Epithelial cell of esophagus (primary cell): ENCODE measurements around the gene MYO5B.
"Not testable (repeated sequence)": the region's sequence is repeated elsewhere in the genome, so short reads cannot be mapped to it uniquely, and the experiment has no call there.

Experiments used
- DNase-seq: peaks from one replicate; pipeline ENCODE4 v3.0.0; 2010; ENCODE audit warnings: low read depth
- H3K4me3 ChIP-seq: 2 replicates; pipeline ENCODE4 v1.5.1; 2011; ENCODE audit warnings: mild to moderate bottlenecking, low read length, control low read depth
- CTCF ChIP-seq: IDR thresholded peaks from 2 replicates; pipeline ENCODE4 v1.5.1; 2011; ENCODE audit warnings: low read depth, mild to moderate bottlenecking, low read length, control low read depth, inconsistent platforms; ENCODE audit not compliant: insufficient read depth; ENCODE audit errors: missing control alignments

Gene MYO5B

GRCh38 chr18:49813069-49813318 lies 382.0 kb downstream of the MYO5B start:
- DNase-seq = peak; percentile 25

GRCh38 chr18:49812286-49813068 lies 382.5 kb downstream of the MYO5B start:
- TF ChIP-seq CTCF = no peak
- H3K4me3 ChIP-seq = peak overlapping the region; percentile 87
- DNase-seq = no peak

More at GRCh38 chr18:49813069-49813318, 382.0 kb downstream of the MYO5B start:
- TF ChIP-seq CTCF = no peak
- H3K4me3 ChIP-seq = peak overlapping the region; percentile 87

GRCh38 chr18:49811151-49811938 lies 383.6 kb downstream of the MYO5B start:
- DNase-seq = no peak
- H3K4me3 ChIP-seq = no peak overlapping the region
- no peak for TF ChIP-seq CTCF

- DNase-seq, H3K4me3 ChIP-seq: not testable (repeated sequence)
Measured at GRCh38 chr18:49808553-49809191, 386.3 kb downstream of the MYO5B start.

- DNase-seq = no peak
- no peak overlapping the region for H3K4me3 ChIP-seq
- TF ChIP-seq CTCF = no peak
Measured at GRCh38 chr18:49804096-49804495, 390.9 kb downstream of the MYO5B start.

- no peak for DNase-seq
- H3K4me3 ChIP-seq = no peak overlapping the region
- TF ChIP-seq CTCF = no peak
Measured at GRCh38 chr18:49802623-49803022, 392.3 kb downstream of the MYO5B start.

- H3K4me3 ChIP-seq, DNase-seq: not testable (repeated sequence)
Measured at GRCh38 chr18:49800491-49800890, 394.5 kb downstream of the MYO5B start.

- DNase-seq, H3K4me3 ChIP-seq: not testable (repeated sequence)
Measured at GRCh38 chr18:49799806-49800205, 395.1 kb downstream of the MYO5B start.
